ENCODE data around the gene SURF6.
"Not testable (repeated sequence)": the region's sequence is repeated elsewhere in the genome, so short reads cannot be mapped to it uniquely, and the experiment has no call there.

Gene SURF6

GRCh38 chr9:133323211-133323610 lies 12.8 kb downstream of the SURF6 start:
- no peak for DNase-seq

- DNase-seq, result no peak
Observed at GRCh38 chr9:133322701-133323100, 13.3 kb downstream of the SURF6 start.

GRCh38 chr9:133321411-133321935 lies 14.5 kb downstream of the SURF6 start:
- no peak for DNase-seq

GRCh38 chr9:133320421-133320881 lies 15.5 kb downstream of the SURF6 start:
- DNase-seq, result no peak

GRCh38 chr9:133317551-133317950 lies 18.4 kb downstream of the SURF6 start:
- DNase-seq, result not testable (repeated sequence)

GRCh38 chr9:133315997-133316396 lies 20.0 kb downstream of the SURF6 start:
- no peak for DNase-seq

GRCh38 chr9:133309608-133310007 lies 26.4 kb downstream of the SURF6 start:
- DNase-seq, result no peak

- no peak for DNase-seq
Observed at GRCh38 chr9:133307301-133307700, 28.7 kb downstream of the SURF6 start.

GRCh38 chr9:133306242-133307204 lies 29.5 kb downstream of the SURF6 start:
- DNase-seq, result peak; percentile 56

GRCh38 chr9:133305731-133306130 lies 30.3 kb downstream of the SURF6 start:
- DNase-seq, result no peak

- DNase-seq, result no peak
Observed at GRCh38 chr9:133304477-133305377, 31.3 kb downstream of the SURF6 start.

- peak; percentile 10 for DNase-seq
Observed at GRCh38 chr9:133304158-133304470, 31.9 kb downstream of the SURF6 start.

GRCh38 chr9:133303266-133304157 lies 32.5 kb downstream of the SURF6 start:
- DNase-seq, result no peak

- DNase-seq, result no peak
Observed at GRCh38 chr9:133301253-133302230, 34.4 kb downstream of the SURF6 start.

GRCh38 chr9:133299996-133300395 lies 36.0 kb downstream of the SURF6 start:
- DNase-seq, result not testable (repeated sequence)

- DNase-seq, result no peak
Observed at GRCh38 chr9:133294257-133294656, 41.7 kb downstream of the SURF6 start.

- DNase-seq, result no peak
Observed at GRCh38 chr9:133290751-133291302, 45.2 kb downstream of the SURF6 start.

GRCh38 chr9:133286523-133286922 lies 49.5 kb downstream of the SURF6 start:
- no peak for DNase-seq

GRCh38 chr9:133285252-133285775 lies 50.7 kb downstream of the SURF6 start:
- no peak for DNase-seq

GRCh38 chr9:133284362-133284761 lies 51.6 kb downstream of the SURF6 start:
- DNase-seq, result no peak

Measured in NCI-H1694 (cell line).